K562 (cell line): ENCODE measurements around the gene TBRG1. TPM values are rescaled to one million over a fixed set of nuclear protein-coding genes. Genes with fewer than 3 reads are reported as not detected.

Experiments
- ARNT ChIP-seq, 2 experiments: fragments of 450-650 bp; IDR thresholded peaks; 2 replicates each; pipeline ENCODE4 v1.6.1; 2016; ENCODE audit warnings: mild to moderate bottlenecking in 1 of 2
- EHMT2 ChIP-seq: fragments of 450-650 bp; IDR thresholded peaks from 2 replicates; pipeline ENCODE4 v1.6.1; 2018; ENCODE audit warnings: antibody characterized with exemption
- FOXA1 ChIP-seq: fragments of 450-650 bp; IDR thresholded peaks from 2 replicates; pipeline ENCODE4 v1.6.1; 2016; ENCODE audit warnings: mild to moderate bottlenecking, borderline replicate concordance
- FOXJ2 ChIP-seq: fragments of 200-800 bp; sonication (Bioruptor generic); IDR thresholded peaks from 2 replicates; pipeline ENCODE4 v1.6.1; 2016; ENCODE audit warnings: missing genetic modification characterization, missing compliant biosample characterization
- HDAC3 ChIP-seq: fragments of 450-650 bp; IDR thresholded peaks from 2 replicates; pipeline ENCODE4 v1.6.1; 2018; ENCODE audit warnings: borderline replicate concordance, mild to moderate bottlenecking, moderate library complexity; ENCODE audit not compliant: partially characterized antibody
- IFI16 ChIP-seq: fragments of 250-450 bp; sonication (Bioruptor Pico); IDR thresholded peaks from 2 replicates; pipeline ENCODE4 v2.1.2; 2022; ENCODE audit warnings: mild to moderate bottlenecking, inconsistent platforms
- NBN ChIP-seq: fragments of 450-650 bp; IDR thresholded peaks from 2 replicates; pipeline ENCODE4 v1.6.1; 2016; ENCODE audit warnings: low read depth, mild to moderate bottlenecking
- NR3C1 ChIP-seq: sonication (generic); formaldehyde crosslinking; IDR thresholded peaks from 2 replicates; pipeline ENCODE4 v1.8.1; 2022; ENCODE audit warnings: missing genetic modification reagents
- NRF1 ChIP-seq, 2 experiments: fragments of 450-650 bp; IDR thresholded peaks in 1 of 2; conservative IDR thresholded peaks in 1 of 2; 2 replicates each; pipeline ENCODE4 v1.6.1; 2014; ENCODE audit warnings: mild to moderate bottlenecking in 2 of 2
- PHB ChIP-seq: fragments of 250-450 bp; sonication (Bioruptor Pico); IDR thresholded peaks from 2 replicates; pipeline ENCODE4 v1.5.0; 2021
- PHTF2 ChIP-seq: fragments of 250-450 bp; sonication (Bioruptor Pico); IDR thresholded peaks from 2 replicates; pipeline ENCODE4 v1.5.0; 2021; ENCODE audit warnings: mild to moderate bottlenecking
- RB1 ChIP-seq: fragments of 450-650 bp; IDR thresholded peaks from 2 replicates; pipeline ENCODE4 v1.6.1; 2017; ENCODE audit warnings: low read depth, mild to moderate bottlenecking
- RBM34 ChIP-seq: fragments of 200-400 bp; formaldehyde crosslinking; IDR thresholded peaks from 2 replicates; pipeline ENCODE4 v1.6.1; 2018; ENCODE audit warnings: low read length, borderline replicate concordance; ENCODE audit not compliant: insufficient read depth
- RNF2 ChIP-seq: sonication (generic); IDR thresholded peaks from 2 replicates; pipeline ENCODE4 v1.6.1; 2016
- TEAD1 ChIP-seq, 2 experiments: fragments of 450-650 bp in 1 of 2; sonication (generic) in 1 of 2; formaldehyde crosslinking; IDR thresholded peaks; 2 replicates each; pipeline versions ENCODE4 v1.4.0 to v1.8.0; 2020 to 2022; ENCODE audit warnings: mild to moderate bottlenecking in 2 of 2, missing genetic modification reagents in 1 of 2
- XRCC4 ChIP-seq: IDR thresholded peaks from one replicate; pipeline ENCODE4 v1.6.1; 2011; ENCODE audit not compliant: insufficient read depth, insufficient read length; ENCODE audit errors: extremely low read depth
- ZBED1 ChIP-seq: IDR thresholded peaks from 2 replicates; pipeline ENCODE4 v1.6.1; 2014
- ZNF12 ChIP-seq: sonication (generic); formaldehyde crosslinking; IDR thresholded peaks from 2 replicates; pipeline ENCODE4 v1.4.0; 2020; ENCODE audit warnings: mild to moderate bottlenecking, missing genetic modification reagents
- ZNF224 ChIP-seq: sonication (generic); formaldehyde crosslinking; IDR thresholded peaks from 2 replicates; pipeline ENCODE4 v1.8.0; 2022; ENCODE audit warnings: mild to moderate bottlenecking, missing genetic modification reagents
- ZNF253 ChIP-seq: fragments of 250-450 bp; sonication (Bioruptor Pico); conservative IDR thresholded peaks from 2 replicates; pipeline ENCODE4 v1.6.1; 2021; ENCODE audit warnings: mild to moderate bottlenecking
- ZNF274 ChIP-seq: IDR thresholded peaks from 2 replicates; pipeline ENCODE4 v1.6.1; 2011; ENCODE audit warnings: low read depth, mild to moderate bottlenecking, low read length, moderate library complexity, borderline replicate concordance
- polyA plus RNA-seq, 8 experiments: library from polyadenylated mRNA; depleted of rRNA in 4 of 8; stranded (reverse) in 5 of 8; unstranded in 3 of 8; fragments of >200 nt; fragmentation: Nextera tagmentation in 2 of 8; fragmentation: Illumina TruSeq in 1 of 8; extraction: Ambion mirVana in 2 of 8; extraction: Trizol in 1 of 8; gene quantifications; 2 replicates each; pipeline versions ENCODE4 v1.2.1 to v1.2.3, GENCODE V29; 2011 to 2014; ENCODE audit warnings: inconsistent platforms in 1 of 8, missing spikeins in 1 of 8
- total RNA-seq, 7 experiments: library from RNA; depleted of rRNA in 6 of 7; stranded (reverse); fragments of >200 nt in 6 of 7; fragmentation: Illumina TruSeq in 2 of 7; extraction: Trizol in 2 of 7; gene quantifications; 2 replicates each; pipeline versions ENCODE4 v1.2.1 to v1.2.3, GENCODE V29; 2011 to 2021; ENCODE audit warnings: low replicate concordance in 1 of 7
- TF ChIP-seq, protein P1 (sequence below): fragments of 450-650 bp; IDR thresholded peaks from 2 replicates; pipeline ENCODE4 v1.6.1; 2016; ENCODE audit warnings: missing biosample characterization, missing genetic modification characterization
- TF ChIP-seq, protein P2 (sequence below): sonication (generic); formaldehyde crosslinking; IDR thresholded peaks from 2 replicates; pipeline ENCODE4 v1.8.0; 2022; ENCODE audit warnings: missing genetic modification reagents, mild to moderate bottlenecking, borderline replicate concordance
- TF ChIP-seq, protein P3 (sequence below): fragments of 250-450 bp; sonication (Bioruptor Pico); IDR thresholded peaks from 2 replicates; pipeline ENCODE4 v1.6.1; 2021; ENCODE audit warnings: mild to moderate bottlenecking
- TF ChIP-seq, protein P4 (sequence below), 2 experiments: fragments of 250-450 bp in 1 of 2; fragments of 450-650 bp in 1 of 2; sonication (Bioruptor Pico) in 1 of 2; IDR thresholded peaks; 2 replicates each; pipeline versions ENCODE4 v1.6.1 to v1.8.0; 2016 to 2021; ENCODE audit warnings: mild to moderate bottlenecking in 2 of 2, moderate library complexity in 2 of 2, missing compliant biosample characterization in 1 of 2, missing genetic modification characterization in 1 of 2

The TBRG1 gene
- total and polyA plus RNA-seq, 9 of the 15 experiments (the other 6 are each of a cell fraction or from before 2014, with no cell fraction given): 8.7 to 30.0 (median 20.2) TPM

DNA sequence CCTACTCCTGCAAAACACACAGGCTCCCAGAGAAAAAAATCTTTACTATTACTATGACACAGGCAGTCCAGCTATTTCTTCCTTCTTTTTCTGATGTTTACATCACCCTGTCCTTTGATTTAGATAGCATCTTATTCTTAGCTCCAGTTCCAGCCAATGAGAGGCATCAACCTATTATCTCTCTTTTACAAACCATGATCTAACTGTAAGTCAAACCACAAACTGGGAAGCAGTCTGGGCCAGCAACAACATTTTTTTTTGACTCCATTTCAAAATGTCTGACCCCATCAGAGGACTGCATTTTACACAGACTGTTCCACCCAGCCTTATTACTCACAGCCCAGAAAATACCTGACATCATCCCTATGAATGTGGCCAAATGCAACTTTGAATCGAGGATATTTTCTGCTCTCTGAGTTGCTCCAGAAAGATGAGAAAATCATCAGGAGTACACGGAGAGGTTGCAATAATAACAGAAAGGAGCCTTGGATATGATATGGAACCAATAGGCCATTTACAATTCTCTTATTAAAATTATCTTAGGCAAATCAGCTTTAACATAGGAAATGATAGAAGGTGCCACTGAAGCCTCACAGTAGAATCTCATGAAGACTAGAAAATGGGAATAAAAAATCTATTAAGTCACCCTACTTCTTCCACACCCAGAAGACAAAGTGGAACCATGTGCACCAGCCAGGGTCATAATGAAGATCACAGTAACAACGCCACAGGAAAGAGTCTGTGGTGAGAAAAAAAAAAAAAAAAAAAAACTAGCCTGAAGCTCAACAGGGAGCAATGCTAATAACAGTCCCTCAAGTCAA lies 21.2 kb downstream of the TBRG1 start (continued):
- TF ChIP-seq RBM34: no peak
- TF ChIP-seq ZNF274: no peak
- TF ChIP-seq FOXA1: no peak
- TF ChIP-seq ZBED1: no peak
- TF ChIP-seq ZNF12 (CRISPR knock-in tag): no peak
- TF ChIP-seq XRCC4: no peak
- TF ChIP-seq, protein P1, sequence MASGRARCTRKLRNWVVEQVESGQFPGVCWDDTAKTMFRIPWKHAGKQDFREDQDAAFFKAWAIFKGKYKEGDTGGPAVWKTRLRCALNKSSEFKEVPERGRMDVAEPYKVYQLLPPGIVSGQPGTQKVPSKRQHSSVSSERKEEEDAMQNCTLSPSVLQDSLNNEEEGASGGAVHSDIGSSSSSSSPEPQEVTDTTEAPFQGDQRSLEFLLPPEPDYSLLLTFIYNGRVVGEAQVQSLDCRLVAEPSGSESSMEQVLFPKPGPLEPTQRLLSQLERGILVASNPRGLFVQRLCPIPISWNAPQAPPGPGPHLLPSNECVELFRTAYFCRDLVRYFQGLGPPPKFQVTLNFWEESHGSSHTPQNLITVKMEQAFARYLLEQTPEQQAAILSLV (tag): no peak
- no peak; a peak in 1 of 4 replicates for TF ChIP-seq ARNT (IDR thresholded peaks at IDR 0.05)
- TF ChIP-seq NR3C1 (CRISPR knock-in tag): no peak
- no peak for TF ChIP-seq ZNF224
- TF ChIP-seq ZNF253 (CRISPR knock-in tag): no peak
- peak; percentile 32 for TF ChIP-seq HDAC3
- TF ChIP-seq, protein P2, sequence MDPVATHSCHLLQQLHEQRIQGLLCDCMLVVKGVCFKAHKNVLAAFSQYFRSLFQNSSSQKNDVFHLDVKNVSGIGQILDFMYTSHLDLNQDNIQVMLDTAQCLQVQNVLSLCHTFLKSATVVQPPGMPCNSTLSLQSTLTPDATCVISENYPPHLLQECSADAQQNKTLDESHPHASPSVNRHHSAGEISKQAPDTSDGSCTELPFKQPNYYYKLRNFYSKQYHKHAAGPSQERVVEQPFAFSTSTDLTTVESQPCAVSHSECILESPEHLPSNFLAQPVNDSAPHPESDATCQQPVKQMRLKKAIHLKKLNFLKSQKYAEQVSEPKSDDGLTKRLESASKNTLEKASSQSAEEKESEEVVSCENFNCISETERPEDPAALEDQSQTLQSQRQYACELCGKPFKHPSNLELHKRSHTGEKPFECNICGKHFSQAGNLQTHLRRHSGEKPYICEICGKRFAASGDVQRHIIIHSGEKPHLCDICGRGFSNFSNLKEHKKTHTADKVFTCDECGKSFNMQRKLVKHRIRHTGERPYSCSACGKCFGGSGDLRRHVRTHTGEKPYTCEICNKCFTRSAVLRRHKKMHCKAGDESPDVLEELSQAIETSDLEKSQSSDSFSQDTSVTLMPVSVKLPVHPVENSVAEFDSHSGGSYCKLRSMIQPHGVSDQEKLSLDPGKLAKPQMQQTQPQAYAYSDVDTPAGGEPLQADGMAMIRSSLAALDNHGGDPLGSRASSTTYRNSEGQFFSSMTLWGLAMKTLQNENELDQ (CRISPR knock-in tag): no peak
- no peak for TF ChIP-seq PHTF2 (CRISPR knock-in tag)
- no peak for TF ChIP-seq NRF1 (conservative IDR thresholded peaks at IDR 0.05 in 1 of 2, IDR thresholded peaks at IDR 0.05 in 1 of 2)
- TF ChIP-seq, protein P3, sequence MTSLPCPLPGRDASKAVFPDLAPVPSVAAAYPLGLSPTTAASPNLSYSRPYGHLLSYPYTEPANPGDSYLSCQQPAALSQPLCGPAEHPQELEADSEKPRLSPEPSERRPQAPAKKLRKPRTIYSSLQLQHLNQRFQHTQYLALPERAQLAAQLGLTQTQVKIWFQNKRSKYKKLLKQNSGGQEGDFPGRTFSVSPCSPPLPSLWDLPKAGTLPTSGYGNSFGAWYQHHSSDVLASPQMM (CRISPR knock-in tag): no peak
- TF ChIP-seq NBN: peak; percentile 16; the same call in 1 of the 2 replicates
- peak; percentile 77; the same call in 1 of the 2 replicates for TF ChIP-seq FOXJ2 (tag)
- TF ChIP-seq, protein P4, sequence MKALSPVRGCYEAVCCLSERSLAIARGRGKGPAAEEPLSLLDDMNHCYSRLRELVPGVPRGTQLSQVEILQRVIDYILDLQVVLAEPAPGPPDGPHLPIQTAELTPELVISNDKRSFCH (CRISPR knock-in tag; IDR thresholded peaks at IDR 0.05): no peak
- TF ChIP-seq, protein P4 (tag; IDR thresholded peaks at IDR 0.05): no peak
- no peak for TF ChIP-seq PHB (CRISPR knock-in tag)
- TF ChIP-seq RB1: no peak
- no peak for TF ChIP-seq IFI16
- TF ChIP-seq EHMT2: 0 out of 2 replicates have a peak, but pooled peaks have one; percentile 5
- TF ChIP-seq RNF2: no peak
- TF ChIP-seq TEAD1 (CRISPR knock-in tag; IDR thresholded peaks at IDR 0.05): 0 out of 4 replicates have a peak, but pooled peaks of 1 of the 2 experiments have one; percentile 4
